ENCODE data around the gene ABHD17B.

The ABHD17B gene

DNA sequence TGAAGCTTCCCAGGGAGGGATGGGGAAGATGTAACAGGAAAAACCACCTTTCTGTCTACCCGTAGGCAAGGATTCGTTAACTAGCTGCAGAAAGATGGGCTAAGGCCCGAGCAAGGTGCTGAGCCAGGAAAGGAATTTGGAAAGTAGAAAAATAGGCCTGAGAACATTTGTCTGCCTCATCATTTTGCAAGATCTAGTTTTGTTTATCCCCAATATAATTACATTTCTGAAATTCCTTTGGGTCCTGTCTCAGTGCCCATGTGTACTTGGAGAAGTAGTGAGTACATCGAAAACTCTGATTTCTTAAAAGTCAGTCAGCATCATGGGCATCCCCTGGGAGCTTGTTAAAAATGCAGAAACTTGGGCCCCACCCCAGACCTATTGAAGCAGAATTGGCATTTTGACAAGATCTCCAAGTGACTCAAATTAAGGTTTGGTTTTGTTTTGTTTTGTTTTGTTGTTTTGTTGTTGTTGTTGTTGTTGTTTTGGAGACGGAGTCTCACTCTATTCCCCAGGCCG lies 90.5 kb downstream of the ABHD17B start:
- TF ChIP-seq, protein P1, sequence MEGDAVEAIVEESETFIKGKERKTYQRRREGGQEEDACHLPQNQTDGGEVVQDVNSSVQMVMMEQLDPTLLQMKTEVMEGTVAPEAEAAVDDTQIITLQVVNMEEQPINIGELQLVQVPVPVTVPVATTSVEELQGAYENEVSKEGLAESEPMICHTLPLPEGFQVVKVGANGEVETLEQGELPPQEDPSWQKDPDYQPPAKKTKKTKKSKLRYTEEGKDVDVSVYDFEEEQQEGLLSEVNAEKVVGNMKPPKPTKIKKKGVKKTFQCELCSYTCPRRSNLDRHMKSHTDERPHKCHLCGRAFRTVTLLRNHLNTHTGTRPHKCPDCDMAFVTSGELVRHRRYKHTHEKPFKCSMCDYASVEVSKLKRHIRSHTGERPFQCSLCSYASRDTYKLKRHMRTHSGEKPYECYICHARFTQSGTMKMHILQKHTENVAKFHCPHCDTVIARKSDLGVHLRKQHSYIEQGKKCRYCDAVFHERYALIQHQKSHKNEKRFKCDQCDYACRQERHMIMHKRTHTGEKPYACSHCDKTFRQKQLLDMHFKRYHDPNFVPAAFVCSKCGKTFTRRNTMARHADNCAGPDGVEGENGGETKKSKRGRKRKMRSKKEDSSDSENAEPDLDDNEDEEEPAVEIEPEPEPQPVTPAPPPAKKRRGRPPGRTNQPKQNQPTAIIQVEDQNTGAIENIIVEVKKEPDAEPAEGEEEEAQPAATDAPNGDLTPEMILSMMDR (IDR thresholded peaks at IDR 0.05) = no peak
- Histone ChIP-seq H3K36me3 (no peaks in the 10 kb centered on the region), H3K27me3 (no peaks in the 10 kb centered on the region), H3K4me1 (ENCODE audit: control insufficient read depth in 1 of 2, insufficient read depth in 1 of 2, low read depth in 1 of 2, low read length in 1 of 2) (no peaks in the 10 kb centered on the region), H3K27ac (no peak overlapping the region), H3K4me3 (ENCODE audit: low read depth in 1 of 2, low read length in 1 of 2) (no peak overlapping the region), H3K9me3 (no peaks in the 10 kb centered on the region)

DNA sequence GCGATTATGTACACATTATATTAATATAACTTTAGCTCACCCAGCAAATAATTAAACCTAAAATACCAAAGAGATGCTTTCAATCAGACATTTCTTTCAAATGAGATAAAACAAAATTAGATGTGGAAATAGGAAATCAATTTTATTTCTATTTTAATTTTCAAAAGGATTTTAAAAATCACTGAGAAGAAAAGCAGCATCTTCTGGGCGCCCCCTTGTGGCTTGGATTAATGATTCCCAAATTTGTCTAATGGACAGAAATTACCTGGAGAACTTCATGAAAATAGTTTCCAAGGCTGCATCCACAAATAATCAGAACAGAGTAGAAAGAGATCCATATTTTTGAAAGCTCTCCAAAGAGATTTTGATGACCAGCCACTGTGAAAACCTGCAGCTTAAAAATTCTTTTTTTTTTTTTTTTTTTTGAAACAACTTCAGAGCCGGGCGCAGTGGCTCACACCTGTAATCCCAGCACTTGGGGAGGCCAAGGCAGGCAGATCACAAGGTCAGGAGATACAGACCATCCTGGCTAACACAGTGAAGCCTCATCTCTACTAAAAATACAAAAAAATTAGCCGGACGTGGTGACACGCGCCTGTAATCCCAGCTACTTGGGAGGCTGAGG lies 91.8 kb downstream of the ABHD17B start:
- Histone ChIP-seq H3K36me3 (no peaks in the 10 kb centered on the region), H3K27me3 (no peaks in the 10 kb centered on the region), H3K4me3 (ENCODE audit: low read depth in 1 of 2, low read length in 1 of 2) (no peak overlapping the region), H3K27ac (no peak overlapping the region), H3K9me3 (no peaks in the 10 kb centered on the region), H3K4me1 (ENCODE audit: control insufficient read depth in 1 of 2, insufficient read depth in 1 of 2, low read depth in 1 of 2, low read length in 1 of 2) (no peaks in the 10 kb centered on the region)
- TF ChIP-seq, protein P1 (IDR thresholded peaks at IDR 0.05) = no peak

DNA sequence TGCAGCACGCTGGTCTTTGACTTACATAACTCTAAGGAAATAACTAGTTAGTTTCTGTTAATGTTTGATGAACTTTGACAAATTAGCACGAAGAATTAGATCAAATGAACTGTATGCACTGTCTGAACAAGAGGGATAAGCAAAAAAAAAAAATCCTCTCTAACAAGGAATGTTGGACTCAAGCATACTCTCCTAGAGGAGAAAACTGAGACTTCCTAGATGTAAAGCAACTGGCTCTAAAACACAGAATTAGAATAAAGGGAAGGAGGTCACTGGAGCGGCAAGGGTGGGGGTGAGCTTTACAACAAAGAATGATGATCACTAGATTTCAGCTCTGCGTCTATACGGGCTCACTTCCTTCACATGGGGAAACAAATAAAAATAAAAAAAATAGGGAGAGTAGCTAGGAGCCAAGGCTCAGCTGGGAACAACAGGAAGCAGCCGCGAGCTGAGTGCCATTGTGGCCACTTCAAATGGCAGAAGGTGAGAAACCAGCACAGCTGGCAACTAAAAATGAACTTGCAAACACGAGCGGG lies 94.0 kb downstream of the ABHD17B start:
- no peak overlapping the region for H3K27ac ChIP-seq
- H3K36me3 ChIP-seq = no peaks in the 10 kb centered on the region
- H3K4me3 ChIP-seq (ENCODE audit: low read depth in 1 of 2, low read length in 1 of 2) = no peak overlapping the region
- TF ChIP-seq, protein P1 (IDR thresholded peaks at IDR 0.05) = no peak
- no peaks in the 10 kb centered on the region for H3K4me1 ChIP-seq (ENCODE audit: control insufficient read depth in 1 of 2, insufficient read depth in 1 of 2, low read depth in 1 of 2, low read length in 1 of 2)
- no peaks in the 10 kb centered on the region for H3K9me3 ChIP-seq
- H3K27me3 ChIP-seq = no peaks in the 10 kb centered on the region

Measured in neutrophil (primary cell).